Measurements from ENCODE around the gene PVRIG. TPM values are rescaled to one million over a fixed set of nuclear protein-coding genes. Genes with fewer than 3 reads are reported as not detected.
"Not testable (repeated sequence)": the region's sequence is repeated elsewhere in the genome, so short reads cannot be mapped to it uniquely, and the experiment has no call there.

The PVRIG gene
- 46.3 TPM for total RNA-seq
- 100 to 1,000 TPM in 2 of 4 donors, 10 to 100 TPM in 2; 89.0 to 126 (median 97.6) TPM for polyA plus RNA-seq

DNA sequence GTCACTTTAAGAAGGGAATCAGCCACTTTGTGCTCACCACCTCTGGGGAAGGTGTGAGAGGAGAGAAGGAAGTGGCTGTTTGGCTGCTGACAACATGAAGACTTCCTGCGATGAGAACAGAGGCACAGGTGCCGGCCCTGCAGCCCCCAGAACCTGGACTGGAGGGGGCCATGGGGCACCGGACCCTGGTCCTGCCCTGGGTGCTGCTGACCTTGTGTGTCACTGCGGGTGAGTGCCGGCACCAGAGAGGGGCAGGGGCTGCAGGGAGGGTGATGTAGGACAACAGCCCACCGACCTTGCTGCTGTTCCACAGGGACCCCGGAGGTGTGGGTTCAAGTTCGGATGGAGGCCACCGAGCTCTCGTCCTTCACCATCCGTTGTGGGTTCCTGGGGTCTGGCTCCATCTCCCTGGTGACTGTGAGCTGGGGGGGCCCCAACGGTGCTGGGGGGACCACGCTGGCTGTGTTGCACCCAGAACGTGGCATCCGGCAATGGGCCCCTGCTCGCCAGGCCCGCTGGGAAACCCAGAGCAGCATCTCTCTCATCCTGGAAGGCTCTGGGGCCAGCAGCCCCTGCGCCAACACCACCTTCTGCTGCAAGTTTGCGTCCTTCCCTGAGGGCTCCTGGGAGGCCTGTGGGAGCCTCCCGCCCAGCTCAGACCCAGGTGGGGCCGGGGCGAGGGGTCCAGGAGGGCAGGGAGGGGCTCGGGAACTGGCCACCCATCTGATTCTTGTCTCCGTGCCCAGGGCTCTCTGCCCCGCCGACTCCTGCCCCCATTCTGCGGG is at the start of gene PVRIG:
Gene PVRIG, plus strand, starts transcription at position 149 of the 785 bp plus-strand sequence. Its CDS starts 22 bp downstream, at position 171.
- not testable (repeated sequence) for H3K27me3 ChIP-seq (ENCODE audit: control insufficient read depth, insufficient read depth, low read length); H3K36me3 ChIP-seq (ENCODE audit: control insufficient read depth, insufficient read depth, low read length); H3K9me3 ChIP-seq (ENCODE audit: control insufficient read depth in 2 of 2, low read length in 2 of 2); H3K27me3 Mint-ChIP-seq; H3K9me3 Mint-ChIP-seq
- H3K4me1 Mint-ChIP-seq = peaks cover 8 to 74% (median 54%) of the 10 kb centered on the region in 4 donors
- Histone ChIP-seq H3K4me1 (ENCODE audit: control insufficient read depth, insufficient read depth, low read length, poor library complexity, severe bottlenecking) (peaks cover 60% of the 10 kb centered on the region), H3K27ac (ENCODE audit: insufficient read depth, low read length, poor library complexity, severe bottlenecking) (peak within 1 kb of the TSS; percentile 99), H3K4me3 (ENCODE audit: low read depth, low read length) (peak within 1 kb of the TSS; percentile 76)
- ATAC-seq (ENCODE audit: low read depth in 2 of 2) (peak; percentile 8 to 20), DNase-seq (peak in 2 of 3 donors; percentile 54 to 61)
- H3K27ac Mint-ChIP-seq = peak within 1 kb of the TSS; percentile 98 to 100 (median 99)
- H3K36me3 Mint-ChIP-seq = peaks cover 14% of the 10 kb centered on the region
- H3K4me3 Mint-ChIP-seq = peak within 1 kb of the TSS; percentile 97 to 98 (median 98)

DNA sequence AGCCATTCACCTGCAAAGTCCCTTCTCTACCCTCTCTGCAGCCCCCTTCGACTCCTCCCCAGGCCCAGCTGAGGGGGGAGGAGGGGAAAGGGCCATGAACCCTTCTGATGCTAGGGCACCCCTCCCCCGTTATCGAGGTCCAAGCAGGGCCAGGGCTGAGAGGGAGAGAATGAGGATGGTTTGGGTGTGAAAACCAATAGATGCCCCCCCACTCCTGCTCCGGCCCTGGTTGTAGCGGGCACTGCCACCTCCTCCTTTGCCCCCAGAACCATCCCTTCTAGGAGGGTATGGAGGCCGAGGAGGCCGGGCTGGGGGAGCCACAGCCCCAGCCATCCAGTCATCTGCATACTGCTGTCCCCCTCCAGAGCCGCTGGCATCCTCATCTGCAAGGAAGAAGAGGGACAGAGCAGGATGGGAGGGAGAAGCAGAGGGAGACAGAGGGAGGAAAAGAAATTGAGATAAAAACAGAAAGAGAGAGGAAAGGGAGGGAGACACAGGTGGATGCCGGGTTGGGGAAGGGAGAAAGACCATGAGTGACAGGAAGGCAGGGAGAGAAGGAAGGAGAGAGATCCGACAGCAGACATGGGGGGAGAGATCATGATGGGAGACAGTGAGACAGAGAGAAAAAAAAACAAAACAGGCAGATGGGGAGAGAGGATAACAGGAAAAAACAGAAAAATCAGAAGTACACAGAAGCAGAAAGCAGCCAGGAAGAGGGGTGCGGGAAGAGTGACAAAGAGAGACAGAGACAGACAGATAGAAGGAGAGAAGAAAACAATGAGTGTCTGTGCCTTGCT is 49.5 kb upstream of the PVRIG start:
- H3K36me3 ChIP-seq (ENCODE audit: control insufficient read depth, insufficient read depth, low read length) = no peaks in the 10 kb centered on the region
- H3K36me3 Mint-ChIP-seq = no peaks in the 10 kb centered on the region
- H3K27ac Mint-ChIP-seq = peak overlapping the region; percentile 86 to 98 (median 90)
- peaks cover 69% of the 10 kb centered on the region for H3K4me1 ChIP-seq (ENCODE audit: control insufficient read depth, insufficient read depth, low read length, poor library complexity, severe bottlenecking)
- H3K4me1 Mint-ChIP-seq = peaks cover 8 to 71% (median 47%) of the 10 kb centered on the region in 4 donors
- H3K27me3 Mint-ChIP-seq = peaks cover 54% of the 10 kb centered on the region
- H3K27me3 ChIP-seq (ENCODE audit: control insufficient read depth, insufficient read depth, low read length) = no peaks in the 10 kb centered on the region
- no peak for ATAC-seq (ENCODE audit: low read depth in 2 of 2)
- H3K27ac ChIP-seq (ENCODE audit: insufficient read depth, low read length, poor library complexity, severe bottlenecking) = peak overlapping the region; percentile 54
- peaks cover 0 to 3% (median 0%) of the 10 kb centered on the region in 7 donors for H3K9me3 Mint-ChIP-seq
- no peak for DNase-seq
- H3K9me3 ChIP-seq (ENCODE audit: control insufficient read depth in 2 of 2, low read length in 2 of 2) = no peaks in the 10 kb centered on the region
- H3K4me3 Mint-ChIP-seq = peak overlapping the region; percentile 79 to 93 (median 84)
- H3K4me3 ChIP-seq (ENCODE audit: low read depth, low read length) = no peak overlapping the region

GRCh38 chr7:100171087-100171681 is 48.6 kb upstream of the PVRIG start:
- Histone ChIP-seq H3K27me3 (ENCODE audit: control insufficient read depth, insufficient read depth, low read length) (no peaks in the 10 kb centered on the region), H3K4me1 (ENCODE audit: control insufficient read depth, insufficient read depth, low read length, poor library complexity, severe bottlenecking) (peaks cover 60% of the 10 kb centered on the region), H3K27ac (ENCODE audit: insufficient read depth, low read length, poor library complexity, severe bottlenecking) (peak overlapping the region; percentile 23), H3K4me3 (ENCODE audit: low read depth, low read length) (no peak overlapping the region), H3K36me3 (ENCODE audit: control insufficient read depth, insufficient read depth, low read length) (no peaks in the 10 kb centered on the region), H3K9me3 (ENCODE audit: control insufficient read depth in 2 of 2, low read length in 2 of 2) (no peaks in the 10 kb centered on the region)
- peak overlapping the region in 2 of 3 donors; percentile 86 to 92 for H3K27ac Mint-ChIP-seq
- H3K27me3 Mint-ChIP-seq = peaks cover 52% of the 10 kb centered on the region
- no peaks in the 10 kb centered on the region for H3K36me3 Mint-ChIP-seq
- H3K9me3 Mint-ChIP-seq = peaks cover 0 to 3% (median 0%) of the 10 kb centered on the region in 7 donors
- peaks cover 8 to 69% (median 44%) of the 10 kb centered on the region in 4 donors for H3K4me1 Mint-ChIP-seq
- ATAC-seq (ENCODE audit: low read depth in 2 of 2) (peak; percentile 23 to 36), DNase-seq (peak in 1 of 3 donors; percentile 61)
- H3K4me3 Mint-ChIP-seq = peak overlapping the region; percentile 79 to 93 (median 84)

GRCh38 chr7:100171840-100172239 is 47.9 kb upstream of the PVRIG start:
- H3K36me3 Mint-ChIP-seq = no peaks in the 10 kb centered on the region
- Histone ChIP-seq H3K4me3 (ENCODE audit: low read depth, low read length) (no peak overlapping the region), H3K36me3 (ENCODE audit: control insufficient read depth, insufficient read depth, low read length) (no peaks in the 10 kb centered on the region), H3K27me3 (ENCODE audit: control insufficient read depth, insufficient read depth, low read length) (no peaks in the 10 kb centered on the region), H3K27ac (ENCODE audit: insufficient read depth, low read length, poor library complexity, severe bottlenecking) (peak overlapping the region; percentile 19), H3K4me1 (ENCODE audit: control insufficient read depth, insufficient read depth, low read length, poor library complexity, severe bottlenecking) (peaks cover 55% of the 10 kb centered on the region), H3K9me3 (ENCODE audit: control insufficient read depth in 2 of 2, low read length in 2 of 2) (no peaks in the 10 kb centered on the region)
- DNase-seq (peak in 1 of 3 donors; percentile 27), ATAC-seq (ENCODE audit: low read depth in 2 of 2) (no peak)
- H3K4me3 Mint-ChIP-seq = peak overlapping the region; percentile 50 to 87 (median 74)
- no peaks in the 10 kb centered on the region for H3K9me3 Mint-ChIP-seq
- H3K27me3 Mint-ChIP-seq = peaks cover 46% of the 10 kb centered on the region
- peaks cover 3 to 69% (median 41%) of the 10 kb centered on the region in 4 donors for H3K4me1 Mint-ChIP-seq
- H3K27ac Mint-ChIP-seq = peak overlapping the region in 1 of 3 donors; percentile 90

DNA sequence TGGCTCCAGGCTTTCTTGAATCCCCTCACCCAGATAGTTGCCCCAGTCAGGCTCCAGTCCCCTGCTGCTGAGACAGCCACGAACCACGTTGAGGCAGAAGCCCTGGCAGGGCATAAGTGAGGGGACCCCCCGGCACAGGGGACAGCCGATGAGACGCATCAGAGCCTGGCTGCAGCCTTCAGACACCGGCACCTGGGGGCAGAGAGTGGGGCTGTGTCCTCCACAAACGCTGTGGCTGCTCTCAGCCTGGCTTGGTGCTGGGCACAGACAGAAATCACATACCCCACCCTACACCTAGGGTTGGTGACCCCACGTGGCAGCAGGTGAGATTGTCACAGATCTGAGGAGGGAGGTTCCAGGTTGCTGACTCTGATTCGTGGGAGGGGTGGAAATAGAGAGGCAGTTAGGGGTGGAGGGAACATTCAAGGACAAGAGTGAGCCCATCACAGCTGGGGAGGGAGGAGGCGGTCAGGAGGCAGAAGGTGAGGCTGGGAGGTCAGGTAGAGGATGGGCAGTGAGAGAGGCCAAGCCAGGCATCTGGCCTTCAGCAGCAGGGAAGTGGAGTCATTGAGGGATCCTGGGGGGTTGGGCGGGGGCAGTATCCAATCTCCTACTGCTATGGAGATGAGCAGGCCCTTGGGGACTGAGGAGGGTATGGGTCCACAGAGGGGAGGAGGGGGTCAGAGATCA is 45.8 kb upstream of the PVRIG start:
- Histone ChIP-seq H3K9me3 (ENCODE audit: control insufficient read depth in 2 of 2, low read length in 2 of 2) (peaks cover 0 to 4% of the 10 kb centered on the region in 2 experiments), H3K4me1 (ENCODE audit: control insufficient read depth, insufficient read depth, low read length, poor library complexity, severe bottlenecking) (peaks cover 44% of the 10 kb centered on the region), H3K27ac (ENCODE audit: insufficient read depth, low read length, poor library complexity, severe bottlenecking) (no peak overlapping the region), H3K36me3 (ENCODE audit: control insufficient read depth, insufficient read depth, low read length) (no peaks in the 10 kb centered on the region), H3K27me3 (ENCODE audit: control insufficient read depth, insufficient read depth, low read length) (no peaks in the 10 kb centered on the region), H3K4me3 (ENCODE audit: low read depth, low read length) (no peak overlapping the region)
- Mint-ChIP-seq H3K27me3 (peaks cover 31% of the 10 kb centered on the region), H3K4me3 (peak overlapping the region in 2 of 4 donors; percentile 2 to 56), H3K36me3 (no peaks in the 10 kb centered on the region), H3K4me1 (peaks cover 3 to 60% (median 25%) of the 10 kb centered on the region in 4 donors), H3K27ac (peak overlapping the region in 2 of 3 donors; percentile 52 to 74), H3K9me3 (peaks cover 0 to 2% (median 0%) of the 10 kb centered on the region in 7 donors)
- no peak for ATAC-seq (ENCODE audit: low read depth in 2 of 2)
- no peak for DNase-seq

GRCh38 chr7:100174582-100174981 is 45.2 kb upstream of the PVRIG start:
- peaks cover 0 to 2% (median 0%) of the 10 kb centered on the region in 7 donors for H3K9me3 Mint-ChIP-seq
- H3K27me3 Mint-ChIP-seq = peaks cover 24% of the 10 kb centered on the region
- no peaks in the 10 kb centered on the region for H3K36me3 ChIP-seq (ENCODE audit: control insufficient read depth, insufficient read depth, low read length)
- peaks cover 0 to 4% of the 10 kb centered on the region in 2 experiments for H3K9me3 ChIP-seq (ENCODE audit: control insufficient read depth in 2 of 2, low read length in 2 of 2)
- H3K4me1 Mint-ChIP-seq = peaks cover 3 to 60% (median 23%) of the 10 kb centered on the region in 4 donors
- H3K27ac ChIP-seq (ENCODE audit: insufficient read depth, low read length, poor library complexity, severe bottlenecking) = no peak overlapping the region
- peak overlapping the region in 2 of 4 donors; percentile 37 to 53 for H3K4me3 Mint-ChIP-seq
- peak overlapping the region in 1 of 3 donors; percentile 27 for H3K27ac Mint-ChIP-seq
- H3K4me3 ChIP-seq (ENCODE audit: low read depth, low read length) = no peak overlapping the region
- DNase-seq (no peak), ATAC-seq (ENCODE audit: low read depth in 2 of 2) (no peak)
- peaks cover 41% of the 10 kb centered on the region for H3K4me1 ChIP-seq (ENCODE audit: control insufficient read depth, insufficient read depth, low read length, poor library complexity, severe bottlenecking)
- no peaks in the 10 kb centered on the region for H3K27me3 ChIP-seq (ENCODE audit: control insufficient read depth, insufficient read depth, low read length)
- H3K36me3 Mint-ChIP-seq = no peaks in the 10 kb centered on the region
